PFSK-1 (cell line): ENCODE results near the gene SETBP1.

Experiments used
- POLR2AphosphoS5 ChIP-seq: IDR thresholded peaks from 2 replicates; pipeline ENCODE4 v1.6.1; 2012; ENCODE audit warnings: low read depth, mild to moderate bottlenecking, control low read depth, low read length, moderate library complexity
- REST ChIP-seq, 2 experiments: IDR thresholded peaks; 2 replicates each; pipeline versions ENCODE4 v1.6.1 to v1.8.0; 2011 to 2012; ENCODE audit warnings: low read depth in 2 of 2, low read length in 2 of 2, control low read depth in 1 of 2, inconsistent platforms in 1 of 2, mild to moderate bottlenecking in 1 of 2, moderate library complexity in 1 of 2; ENCODE audit not compliant: insufficient read depth in 1 of 2
- TAF1 ChIP-seq: IDR thresholded peaks from 2 replicates; pipeline ENCODE4 v1.6.1; 2012; ENCODE audit warnings: low read length, control low read depth, borderline replicate concordance; ENCODE audit not compliant: insufficient read depth

- TF ChIP-seq POLR2AphosphoS5 (no peak), TAF1 (no peak), REST (IDR thresholded peaks at IDR 0.05; ENCODE audit: insufficient read depth in 1 of 2, low read depth in 2 of 2, low read length in 2 of 2) (no peak)
Measured at GRCh38 chr18:45014047-45014501, 333.4 kb downstream of the SETBP1 start.
